Measurements from ENCODE around the gene CDC42BPA.

DNA sequence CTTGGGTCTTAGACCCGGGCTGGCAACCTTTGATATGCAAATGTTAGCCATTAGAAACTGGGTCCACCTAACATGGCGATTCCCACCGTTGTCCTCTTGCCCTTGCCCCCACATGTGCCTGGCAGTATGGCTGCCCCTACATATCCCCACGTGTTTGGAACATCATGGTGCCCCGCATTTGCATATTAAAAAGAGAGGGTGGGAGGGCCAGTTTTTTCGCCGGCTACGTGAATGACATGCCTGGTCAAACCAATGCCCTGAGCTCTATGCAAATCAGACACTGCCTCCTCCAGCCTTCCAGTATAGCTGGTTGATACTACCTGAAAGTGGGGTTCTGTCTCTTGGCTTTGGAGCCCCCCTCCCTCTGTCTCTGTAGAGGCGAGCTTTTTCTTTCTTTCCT lies 133.0 kb downstream of the CDC42BPA start:
- TF ChIP-seq ISL1 (CRISPR knock-in tag; IDR thresholded peaks at IDR 0.05) (no peak), ZFP3 (CRISPR knock-in tag; IDR thresholded peaks at IDR 0.05) (no peak), CSRNP3 (CRISPR knock-in tag; IDR thresholded peaks at IDR 0.05) (no peak), BACH2 (CRISPR knock-in tag; IDR thresholded peaks at IDR 0.05; ENCODE audit: borderline replicate concordance) (no peak), CSDC2 (CRISPR knock-in tag; IDR thresholded peaks at IDR 0.05) (no peak), ZFP30 (CRISPR knock-in tag; IDR thresholded peaks at IDR 0.05) (no peak), ZC3H10 (CRISPR knock-in tag; IDR thresholded peaks at IDR 0.05) (no peak)
- TF ChIP-seq, protein P1, sequence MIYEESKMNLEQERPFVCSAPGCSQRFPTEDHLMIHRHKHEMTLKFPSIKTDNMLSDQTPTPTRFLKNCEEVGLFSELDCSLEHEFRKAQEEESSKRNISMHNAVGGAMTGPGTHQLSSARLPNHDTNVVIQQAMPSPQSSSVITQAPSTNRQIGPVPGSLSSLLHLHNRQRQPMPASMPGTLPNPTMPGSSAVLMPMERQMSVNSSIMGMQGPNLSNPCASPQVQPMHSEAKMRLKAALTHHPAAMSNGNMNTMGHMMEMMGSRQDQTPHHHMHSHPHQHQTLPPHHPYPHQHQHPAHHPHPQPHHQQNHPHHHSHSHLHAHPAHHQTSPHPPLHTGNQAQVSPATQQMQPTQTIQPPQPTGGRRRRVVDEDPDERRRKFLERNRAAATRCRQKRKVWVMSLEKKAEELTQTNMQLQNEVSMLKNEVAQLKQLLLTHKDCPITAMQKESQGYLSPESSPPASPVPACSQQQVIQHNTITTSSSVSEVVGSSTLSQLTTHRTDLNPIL (CRISPR knock-in tag; IDR thresholded peaks at IDR 0.05; ENCODE audit: low read depth): no peak
